Measurements from ENCODE around the gene ATCAY.

ATCAY gene

GRCh38 chr19:3880471-3881271, at the start of gene ATCAY:
TSS of gene ATCAY (plus strand) at chr19:3880685. CDS start at chr19:3885768, 5,083 bp downstream.
- FAIRE-seq (no peak), DNase-seq (ENCODE audit: insufficient read length, low spot score) (no peak)

- no peak for DNase-seq (ENCODE audit: insufficient read length, low spot score)
- no peak for FAIRE-seq
Observed at GRCh38 chr19:3831601-3832000, 48.9 kb upstream of the ATCAY start.

- DNase-seq (ENCODE audit: insufficient read length, low spot score) (no peak), FAIRE-seq (no peak)
Observed at GRCh38 chr19:3832001-3832400, 48.5 kb upstream of the ATCAY start.

- DNase-seq (ENCODE audit: insufficient read length, low spot score) (no peak), FAIRE-seq (no peak)
Observed at GRCh38 chr19:3833578-3834348, 46.7 kb upstream of the ATCAY start.

GRCh38 chr19:3834349-3835054, 46.0 kb upstream of the ATCAY start:
- FAIRE-seq (no peak), DNase-seq (ENCODE audit: insufficient read length, low spot score) (no peak)

- no peak for DNase-seq (ENCODE audit: insufficient read length, low spot score)
- no peak for FAIRE-seq
Observed at GRCh38 chr19:3835055-3835435, 45.4 kb upstream of the ATCAY start.

- FAIRE-seq, result no peak
- DNase-seq (ENCODE audit: insufficient read length, low spot score), result no peak
Observed at GRCh38 chr19:3836887-3837286, 43.6 kb upstream of the ATCAY start.

- FAIRE-seq, result no peak
- DNase-seq (ENCODE audit: insufficient read length, low spot score), result no peak
Observed at GRCh38 chr19:3837332-3837731, 43.2 kb upstream of the ATCAY start.

- DNase-seq (ENCODE audit: insufficient read length, low spot score) (no peak), FAIRE-seq (no peak)
Observed at GRCh38 chr19:3837922-3838321, 42.6 kb upstream of the ATCAY start.

GRCh38 chr19:3838661-3839060, 41.8 kb upstream of the ATCAY start:
- DNase-seq (ENCODE audit: insufficient read length, low spot score) (no peak), FAIRE-seq (no peak)

GRCh38 chr19:3839941-3840340, 40.5 kb upstream of the ATCAY start:
- FAIRE-seq (no peak), DNase-seq (ENCODE audit: insufficient read length, low spot score) (no peak)

GRCh38 chr19:3840804-3841203, 39.7 kb upstream of the ATCAY start:
- no peak for FAIRE-seq

GRCh38 chr19:3842948-3843347, 37.5 kb upstream of the ATCAY start:
- DNase-seq (ENCODE audit: insufficient read length, low spot score), result no peak
- FAIRE-seq, result no peak

More at GRCh38 chr19:3840804-3841203, 39.7 kb upstream of the ATCAY start:
- no peak for DNase-seq (ENCODE audit: insufficient read length, low spot score)

- no peak for FAIRE-seq
- no peak for DNase-seq (ENCODE audit: insufficient read length, low spot score)
Observed at GRCh38 chr19:3844596-3844995, 35.9 kb upstream of the ATCAY start.

- FAIRE-seq, result no peak
- peak; percentile 42 for DNase-seq (ENCODE audit: insufficient read length, low spot score)
Observed at GRCh38 chr19:3849092-3849491, 31.4 kb upstream of the ATCAY start.

GRCh38 chr19:3849787-3850186, 30.7 kb upstream of the ATCAY start:
- FAIRE-seq, result no peak
- no peak for DNase-seq (ENCODE audit: insufficient read length, low spot score)

GRCh38 chr19:3850320-3850972, 30.0 kb upstream of the ATCAY start:
- no peak for FAIRE-seq
- DNase-seq (ENCODE audit: insufficient read length, low spot score), result no peak

- DNase-seq (ENCODE audit: insufficient read length, low spot score), result no peak
- no peak for FAIRE-seq
Observed at GRCh38 chr19:3851254-3852176, 29.0 kb upstream of the ATCAY start.

- DNase-seq (ENCODE audit: insufficient read length, low spot score) (no peak), FAIRE-seq (no peak)
Observed at GRCh38 chr19:3852177-3852511, 28.3 kb upstream of the ATCAY start.

All from GM19239 (cell line).